Epithelial cell of proximal tubule (primary cell): ENCODE results near the gene TMEM254. TPM values are rescaled to one million over a fixed set of nuclear protein-coding genes. Genes with fewer than 3 reads are reported as not detected.

Experiments
- DNase-seq: peaks from one replicate; pipeline ENCODE4 v3.0.0-alpha.2; 2011; ENCODE audit warnings: low read depth
- H3K4me3 ChIP-seq: 2 replicates; pipeline ENCODE4 v1.5.1; 2011; ENCODE audit warnings: low read depth, mild to moderate bottlenecking, low read length
- CTCF ChIP-seq: conservative IDR thresholded peaks from 2 replicates; pipeline ENCODE4 v1.5.1; 2012; ENCODE audit warnings: low read depth, mild to moderate bottlenecking, low read length
- total RNA-seq: library from RNA; depleted of rRNA; stranded (reverse); fragments of >200 nt; gene quantifications from 2 replicates; pipeline ENCODE4 v1.2.3, GENCODE V29; 2015

The TMEM254 gene
- total RNA-seq, 1 donor from 2014 or later: 11.6 TPM

- H3K4me3 ChIP-seq: no peak overlapping the region
- DNase-seq: no peak
- no peak for TF ChIP-seq CTCF
Observed at GRCh38 chr10:80100861-80101695, 22.6 kb downstream of the TMEM254 start.

- no peak for TF ChIP-seq CTCF
- H3K4me3 ChIP-seq: no peak overlapping the region
- no peak for DNase-seq
Observed at GRCh38 chr10:80104066-80104926, 25.8 kb downstream of the TMEM254 start.

GRCh38 chr10:80108576-80109239, 30.2 kb downstream of the TMEM254 start:
- no peak overlapping the region for H3K4me3 ChIP-seq
- no peak for TF ChIP-seq CTCF
- DNase-seq: no peak

GRCh38 chr10:80110986-80111385, 32.5 kb downstream of the TMEM254 start:
- no peak for TF ChIP-seq CTCF
- H3K4me3 ChIP-seq: no peak overlapping the region

GRCh38 chr10:80118669-80119068, 40.2 kb downstream of the TMEM254 start:
- no peak for TF ChIP-seq CTCF
- no peak overlapping the region for H3K4me3 ChIP-seq
- no peak for DNase-seq

More at GRCh38 chr10:80110986-80111385, 32.5 kb downstream of the TMEM254 start:
- no peak for DNase-seq

GRCh38 chr10:80122110-80122710, 43.7 kb downstream of the TMEM254 start:
- H3K4me3 ChIP-seq: no peak overlapping the region
- no peak for DNase-seq
- TF ChIP-seq CTCF: no peak
